H9 (cell line): ENCODE data around the gene EPHA1. TPM values are rescaled to one million over a fixed set of nuclear protein-coding genes. Genes with fewer than 3 reads are reported as not detected.

ENCODE experiments used
- DNase-seq: peaks from one replicate; pipeline ENCODE4 v3.0.0-alpha.2; 2017
- H2AFZ ChIP-seq: one replicate; pipeline ENCODE4 v1.6.1; 2013; ENCODE audit warnings: mild to moderate bottlenecking, low read length, control low read depth, moderate library complexity
- H2AK5ac ChIP-seq: 2 replicates; pipeline ENCODE4 v1.6.1; 2013; ENCODE audit warnings: low read length, control low read depth, mixed read lengths; ENCODE audit not compliant: insufficient read length
- H2BK120ac ChIP-seq: one replicate; pipeline ENCODE4 v1.6.1; 2013; ENCODE audit warnings: low read depth, mild to moderate bottlenecking, low read length, control low read depth, inconsistent platforms; ENCODE audit not compliant: poor library complexity, severe bottlenecking
- H2BK12ac ChIP-seq: 2 replicates; pipeline ENCODE4 v1.6.1; 2013; ENCODE audit warnings: low read length, control low read depth, mixed read lengths, low read depth; ENCODE audit not compliant: insufficient read length
- H2BK15ac ChIP-seq: 2 replicates; pipeline ENCODE4 v1.6.1; 2013; ENCODE audit warnings: low read depth, low read length, control low read depth
- H2BK20ac ChIP-seq: one replicate; pipeline ENCODE4 v1.6.1; 2013; ENCODE audit warnings: low read depth, mild to moderate bottlenecking, low read length, control low read depth, inconsistent platforms; ENCODE audit not compliant: poor library complexity, severe bottlenecking
- H2BK5ac ChIP-seq: 2 replicates; pipeline ENCODE4 v1.6.1; 2013; ENCODE audit warnings: low read length, control low read depth, mixed read lengths; ENCODE audit not compliant: insufficient read length
- H3K14ac ChIP-seq: 2 replicates; pipeline ENCODE4 v1.6.1; 2013; ENCODE audit warnings: low read length, control low read depth; ENCODE audit not compliant: insufficient read depth
- H3K18ac ChIP-seq: 2 replicates; pipeline ENCODE4 v1.6.1; 2013; ENCODE audit warnings: low read depth, mild to moderate bottlenecking, mixed read lengths, low read length, control low read depth; ENCODE audit not compliant: insufficient read length
- H3K23ac ChIP-seq: 2 replicates; pipeline ENCODE4 v1.6.1; 2013; ENCODE audit warnings: low read length, control low read depth, mixed read lengths, low read depth; ENCODE audit not compliant: insufficient read length
- H3K23me2 ChIP-seq: 2 replicates; pipeline ENCODE4 v1.6.1; 2013; ENCODE audit warnings: low read depth, mild to moderate bottlenecking, mixed read lengths, low read length, control low read depth; ENCODE audit not compliant: insufficient read length, poor library complexity, severe bottlenecking
- H3K27ac ChIP-seq: 2 replicates; pipeline ENCODE4 v1.5.1; 2013; ENCODE audit warnings: low read length, control low read depth, mixed read lengths, low read depth; ENCODE audit not compliant: insufficient read length
- H3K27me3 ChIP-seq: 2 replicates; pipeline ENCODE4 v1.6.1; 2013; ENCODE audit warnings: low read length, control low read depth, inconsistent platforms; ENCODE audit not compliant: insufficient read depth
- H3K4ac ChIP-seq: 2 replicates; pipeline ENCODE4 v1.6.1; 2013; ENCODE audit warnings: low read depth, mild to moderate bottlenecking, control low read depth, inconsistent platforms, low read length, moderate library complexity
- H3K4me1 ChIP-seq: 2 replicates; pipeline ENCODE4 v1.6.1; 2013; ENCODE audit warnings: low read length, control low read depth, inconsistent platforms; ENCODE audit not compliant: insufficient read depth
- H3K4me2 ChIP-seq: 2 replicates; pipeline ENCODE4 v1.6.1; 2013; ENCODE audit warnings: low read length, control low read depth, mixed read lengths; ENCODE audit not compliant: insufficient read length, insufficient read depth
- H3K56ac ChIP-seq: 2 replicates; pipeline ENCODE4 v1.6.1; 2013; ENCODE audit warnings: low read depth, mild to moderate bottlenecking, mixed read lengths, low read length, control low read depth; ENCODE audit not compliant: insufficient read length
- H3K79me1 ChIP-seq: 2 replicates; pipeline ENCODE4 v1.6.1; 2013; ENCODE audit warnings: low read depth, mild to moderate bottlenecking, moderate library complexity, low read length, control low read depth, inconsistent platforms; ENCODE audit not compliant: insufficient read depth, poor library complexity, severe bottlenecking
- H3K79me2 ChIP-seq: 2 replicates; pipeline ENCODE4 v1.6.1; 2013; ENCODE audit warnings: low read length, control low read depth, inconsistent platforms; ENCODE audit not compliant: insufficient read depth
- H3K9ac ChIP-seq: 2 replicates; pipeline ENCODE4 v1.6.1; 2013; ENCODE audit warnings: low read length, control low read depth, mixed read lengths; ENCODE audit not compliant: insufficient read length; ENCODE audit errors: extremely low read depth
- H3K9me3 ChIP-seq: one replicate; pipeline ENCODE4 v1.6.1; 2013; ENCODE audit warnings: low read depth, low read length, inconsistent platforms; ENCODE audit not compliant: control insufficient read depth
- H3T11ph ChIP-seq: one replicate; pipeline ENCODE4 v1.6.1; 2013; ENCODE audit warnings: mild to moderate bottlenecking, low read length, control low read depth, inconsistent platforms
- H4K20me1 ChIP-seq: one replicate; pipeline ENCODE4 v1.6.1; 2013; ENCODE audit not compliant: control insufficient read depth, insufficient read length, insufficient read depth
- H4K5ac ChIP-seq: 2 replicates; pipeline ENCODE4 v1.6.1; 2013; ENCODE audit warnings: low read depth, mild to moderate bottlenecking, mixed read lengths, low read length, control low read depth; ENCODE audit not compliant: insufficient read length
- H4K8ac ChIP-seq: replicated peaks from 2 replicates; pipeline ENCODE4 v1.6.1; 2013; ENCODE audit warnings: low read length, control low read depth, mixed read lengths, low read depth; ENCODE audit not compliant: insufficient read length
- H4K91ac ChIP-seq: 2 replicates; pipeline ENCODE4 v1.6.1; 2013; ENCODE audit warnings: low read depth, mild to moderate bottlenecking, moderate library complexity, mixed read lengths, low read length, control low read depth; ENCODE audit not compliant: insufficient read length
- H3K27ac Mint-ChIP-seq, 3 experiments: 2 replicates in 2 of 3; 3 replicates in 1 of 3; pipeline ENCODE4 v1.8.0; 2020 to 2021; ENCODE audit warnings: mixed read lengths in 3 of 3, mild to moderate bottlenecking in 1 of 3, moderate library complexity in 1 of 3
- H3K27me3 Mint-ChIP-seq: 2 replicates; pipeline ENCODE4 v1.8.0; 2021; ENCODE audit warnings: low read depth, mild to moderate bottlenecking, moderate library complexity, mixed read lengths
- H3K36me3 Mint-ChIP-seq, 3 experiments: 2 replicates in 2 of 3; 3 replicates in 1 of 3; pipeline ENCODE4 v1.8.0; 2020 to 2021; ENCODE audit warnings: low read depth in 3 of 3, mixed read lengths in 3 of 3; ENCODE audit not compliant: insufficient read depth in 1 of 3
- H3K4me1 Mint-ChIP-seq, 2 experiments: 2 replicates each; pipeline ENCODE4 v1.8.0; 2020; ENCODE audit warnings: mixed read lengths in 2 of 2
- H3K4me3 Mint-ChIP-seq, 2 experiments: 2 replicates in 1 of 2; 3 replicates in 1 of 2; pipeline ENCODE4 v1.8.0; 2020 to 2021; ENCODE audit warnings: mild to moderate bottlenecking in 2 of 2, mixed read lengths in 2 of 2, moderate library complexity in 1 of 2
- H3K9me3 Mint-ChIP-seq, 2 experiments: 2 replicates in 1 of 2; 3 replicates in 1 of 2; pipeline ENCODE4 v1.8.0; 2020; ENCODE audit warnings: mild to moderate bottlenecking in 2 of 2, mixed read lengths in 2 of 2, moderate library complexity in 1 of 2
- CTCF ChIP-seq: fragments of 200-600 bp; sonication (generic); conservative IDR thresholded peaks from 3 replicates; pipeline ENCODE4 v1.8.0; 2021; ENCODE audit warnings: antibody characterized with exemption, mild to moderate bottlenecking
- WGBS: extraction: QIAGEN DNeasy Blood & Tissue Kit; methylation state at CpG from one replicate; pipeline ENCODE4 v1.1.7; 2013; ENCODE audit warnings: missing lambda C conversion rate, low lambda C conversion rate, mixed read lengths; ENCODE audit not compliant: insufficient read length; ENCODE audit errors: extremely low coverage; 5-methylcytosine and 5-hydroxymethylcytosine counted together
- total RNA-seq: library from RNA; stranded (reverse); gene quantifications from 2 replicates; pipeline ENCODE4 v1.2.1, GENCODE V29; 2021

EPHA1 gene
- total RNA-seq, 1 experiment from 2014 or later = 109 TPM

DNA sequence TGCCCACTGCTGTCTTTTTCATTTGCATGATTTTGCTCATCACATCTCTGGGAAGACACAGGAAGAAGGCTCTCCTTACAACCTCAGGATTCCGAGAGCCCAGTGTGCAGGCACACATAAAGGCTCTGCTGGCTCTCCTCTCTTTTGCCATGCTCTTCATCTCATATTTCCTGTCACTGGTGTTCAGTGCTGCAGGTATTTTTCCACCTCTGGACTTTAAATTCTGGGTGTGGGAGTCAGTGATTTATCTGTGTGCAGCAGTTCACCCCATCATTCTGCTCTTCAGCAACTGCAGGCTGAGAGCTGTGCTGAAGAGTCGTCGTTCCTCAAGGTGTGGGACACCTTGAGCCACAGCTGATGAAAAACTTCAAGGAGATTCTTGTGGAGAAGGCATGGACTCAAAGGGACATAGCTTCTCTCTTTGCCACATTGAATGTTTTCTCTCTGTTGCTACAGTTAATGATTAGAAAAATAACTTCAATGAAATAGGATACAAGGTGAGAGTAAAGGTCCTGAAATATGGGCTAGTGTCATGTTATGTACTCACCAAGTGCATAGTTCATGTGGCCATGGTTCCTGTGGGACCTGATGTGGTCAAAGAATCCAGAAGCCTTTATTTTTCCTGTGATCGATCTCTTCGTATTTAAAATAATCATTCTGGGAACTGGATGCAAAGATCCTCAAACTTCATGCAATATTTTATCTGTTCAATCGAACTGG, 35.6 kb upstream of the EPHA1 start:
- Mint-ChIP-seq H3K4me3 (no peak overlapping the region), H3K27me3 (no peaks in the 10 kb centered on the region; the same call in 1 of the 2 replicates), H3K36me3 (no peaks in the 10 kb centered on the region), H3K27ac (no peak overlapping the region), H3K4me1 (no peaks in the 10 kb centered on the region), H3K9me3 (no peaks in the 10 kb centered on the region)
- no peak overlapping the region for H2AK5ac ChIP-seq
- H3K9ac ChIP-seq = no peak overlapping the region
- no peak overlapping the region for H4K8ac ChIP-seq
- H3K4me2 ChIP-seq = no peak overlapping the region
- H3K14ac ChIP-seq = no peak overlapping the region
- no peak for TF ChIP-seq CTCF
- H2BK12ac ChIP-seq = no peak overlapping the region
- no peak overlapping the region for H3K56ac ChIP-seq
- no peaks in the 10 kb centered on the region for H3K79me2 ChIP-seq
- no peak overlapping the region for H3K4ac ChIP-seq
- H2AFZ ChIP-seq = no peak overlapping the region
- H2BK15ac ChIP-seq = no peak overlapping the region
- H3K79me1 ChIP-seq = no peaks in the 10 kb centered on the region
- no peaks in the 10 kb centered on the region for H4K20me1 ChIP-seq
- H4K5ac ChIP-seq = no peak overlapping the region
- H3K27ac ChIP-seq = no peak overlapping the region
- H3K23ac ChIP-seq = no peak overlapping the region
- no peak overlapping the region for H2BK20ac ChIP-seq
- no peaks in the 10 kb centered on the region for H3K23me2 ChIP-seq
- no peaks in the 10 kb centered on the region for H3K27me3 ChIP-seq
- no CpG with 5 or more reads among the region's 6 CpGs for WGBS
- no peak overlapping the region for H4K91ac ChIP-seq
- H3K4me1 ChIP-seq = no peaks in the 10 kb centered on the region
- H2BK5ac ChIP-seq = no peak overlapping the region
- H3T11ph ChIP-seq = no peak overlapping the region
- no peak overlapping the region for H3K18ac ChIP-seq
- no peaks in the 10 kb centered on the region for H3K9me3 ChIP-seq
- no peak overlapping the region for H2BK120ac ChIP-seq
- DNase-seq = no peak
